Urothelium cell line (cell line): Measurements from ENCODE around the gene PAM.
A peak's percentile ranks its signal among the peaks of the same experiment; 100 is the strongest.

Source experiments
- DNase-seq: peaks from one replicate; pipeline ENCODE4 v3.0.0; 2011; ENCODE audit warnings: low spot score, mixed read lengths
- FAIRE-seq: peaks from 2 replicates; lab custom pipeline; 2011; peaks lifted over from hg19 to GRCh38; lab: Jason Lieb, UNC

PAM gene

GRCh38 chr5:102807878-102808502 lies 52.9 kb downstream of the PAM start:
- DNase-seq (no peak), FAIRE-seq (no peak)

- DNase-seq (no peak), FAIRE-seq (no peak)
Observed at GRCh38 chr5:102809033-102809432, 53.9 kb downstream of the PAM start.

- DNase-seq (peak; percentile 22), FAIRE-seq (no peak)
Observed at GRCh38 chr5:102811972-102812371, 56.9 kb downstream of the PAM start.

GRCh38 chr5:102813740-102814139 lies 58.6 kb downstream of the PAM start:
- no peak for FAIRE-seq

GRCh38 chr5:102815084-102815483 lies 60.0 kb downstream of the PAM start:
- DNase-seq (no peak), FAIRE-seq (no peak)

More at GRCh38 chr5:102813740-102814139, 58.6 kb downstream of the PAM start:
- DNase-seq = no peak

- FAIRE-seq (no peak), DNase-seq (no peak)
Observed at GRCh38 chr5:102815540-102816332, 60.6 kb downstream of the PAM start.

- DNase-seq = no peak
- FAIRE-seq = no peak
Observed at GRCh38 chr5:102818345-102818744, 63.2 kb downstream of the PAM start.

GRCh38 chr5:102818934-102819333 lies 63.8 kb downstream of the PAM start:
- no peak for DNase-seq
- no peak for FAIRE-seq

GRCh38 chr5:102819634-102820033 lies 64.5 kb downstream of the PAM start:
- DNase-seq = no peak
- no peak for FAIRE-seq

GRCh38 chr5:102823441-102823874 lies 68.4 kb downstream of the PAM start:
- no peak for DNase-seq
- no peak for FAIRE-seq

GRCh38 chr5:102826629-102827028 lies 71.5 kb downstream of the PAM start:
- FAIRE-seq (no peak), DNase-seq (no peak)

- FAIRE-seq (no peak), DNase-seq (no peak)
Observed at GRCh38 chr5:102830241-102830640, 75.1 kb downstream of the PAM start.

- DNase-seq (no peak), FAIRE-seq (no peak)
Observed at GRCh38 chr5:102832445-102832844, 77.3 kb downstream of the PAM start.

GRCh38 chr5:102833146-102833545 lies 78.0 kb downstream of the PAM start:
- DNase-seq (no peak), FAIRE-seq (no peak)

- FAIRE-seq (no peak), DNase-seq (no peak)
Observed at GRCh38 chr5:102834438-102834964, 79.4 kb downstream of the PAM start.

- no peak for FAIRE-seq
- no peak for DNase-seq
Observed at GRCh38 chr5:102835717-102836116, 80.6 kb downstream of the PAM start.

- no peak for FAIRE-seq
- DNase-seq = no peak
Observed at GRCh38 chr5:102841021-102841420, 85.9 kb downstream of the PAM start.

GRCh38 chr5:102843997-102844396 lies 88.9 kb downstream of the PAM start:
- FAIRE-seq (no peak), DNase-seq (no peak)

- no peak for FAIRE-seq
Observed at GRCh38 chr5:102845041-102845440, 89.9 kb downstream of the PAM start.

GRCh38 chr5:102850503-102850902 lies 95.4 kb downstream of the PAM start:
- DNase-seq = no peak
- FAIRE-seq = no peak

More at GRCh38 chr5:102845041-102845440, 89.9 kb downstream of the PAM start:
- DNase-seq = no peak

GRCh38 chr5:102853680-102854079 lies 98.6 kb downstream of the PAM start:
- DNase-seq (no peak), FAIRE-seq (no peak)
